Breast epithelium (tissue), 4 donors: ENCODE data around the gene IQGAP3. TPM values are rescaled to one million over a fixed set of nuclear protein-coding genes. Genes with fewer than 3 reads are reported as not detected.

Experiments
- DNase-seq, 2 donors: peaks; one replicate each; pipeline ENCODE4 v3.0.0-alpha.2; 2019; ENCODE audit warnings: low spot score in 2 of 2
- H3K27ac ChIP-seq, 2 donors: fragments of 200-600 bp; sonication (generic) in 1 of 2; one replicate each; pipeline ENCODE4 v1.5.1; 2016 to 2019; ENCODE audit warnings: mild to moderate bottlenecking in 1 of 2
- H3K27me3 ChIP-seq, 2 donors: fragments of 200-600 bp; sonication (generic) in 1 of 2; one replicate each; pipeline versions ENCODE4 v1.5.1 to v1.6.0; 2017 to 2019; ENCODE audit warnings: control low read depth in 1 of 2, mild to moderate bottlenecking in 1 of 2
- H3K36me3 ChIP-seq: fragments of 200-600 bp; one replicate; pipeline ENCODE4 v1.5.1; 2019
- H3K4me1 ChIP-seq, 2 donors: fragments of 200-600 bp; sonication (generic); one replicate each; pipeline ENCODE4 v1.5.1; 2016 to 2019; ENCODE audit warnings: control low read depth in 1 of 2
- H3K4me3 ChIP-seq, 3 donors: fragments of 200-600 bp; sonication (generic); 1 replicate in 2 of 3; 2 replicates in 1 of 3; pipeline ENCODE4 v1.5.1; 2016 to 2019; ENCODE audit warnings: mild to moderate bottlenecking in 3 of 3, moderate library complexity in 2 of 3
- H3K9me3 ChIP-seq, 2 donors: fragments of 200-600 bp; sonication (generic) in 1 of 2; one replicate each; pipeline ENCODE4 v1.5.1; 2016 to 2019; ENCODE audit warnings: control low read depth in 1 of 2
- POLR2A ChIP-seq: fragments of 450-650 bp; IDR thresholded peaks from one replicate; pipeline ENCODE4 v1.6.1; 2016; ENCODE audit warnings: antibody characterized with exemption, mild to moderate bottlenecking, moderate library complexity
- POLR2AphosphoS5 ChIP-seq, 3 donors: sonication (generic); formaldehyde crosslinking; IDR thresholded peaks; one replicate each; pipeline ENCODE4 v1.6.1; 2017; ENCODE audit warnings: antibody characterized with exemption in 3 of 3
- intact Hi-C: fragments of 100-400 bp; cut with DNase I; formaldehyde crosslinking; loops from one replicate; pipeline ENCODE4 v1.15.1; 2023; ENCODE audit warnings: low total_unique reads
- total RNA-seq, 3 donors: library from RNA; depleted of rRNA; stranded (reverse); fragments of >200 nt; gene quantifications; one replicate each; pipeline ENCODE4 v1.1.0, GENCODE V29; 2016
- TF ChIP-seq, protein P1 (sequence below), 3 donors: fragments of 450-650 bp; IDR thresholded peaks; one replicate each; pipeline ENCODE4 v1.5.1; 2016 to 2017; ENCODE audit warnings: antibody characterized with exemption in 3 of 3, mild to moderate bottlenecking in 3 of 3, moderate library complexity in 3 of 3

Gene IQGAP3
- total RNA-seq, 3 donors from 2014 or later = under 0.01 to 1.4 (median 0.15) TPM

DNA sequence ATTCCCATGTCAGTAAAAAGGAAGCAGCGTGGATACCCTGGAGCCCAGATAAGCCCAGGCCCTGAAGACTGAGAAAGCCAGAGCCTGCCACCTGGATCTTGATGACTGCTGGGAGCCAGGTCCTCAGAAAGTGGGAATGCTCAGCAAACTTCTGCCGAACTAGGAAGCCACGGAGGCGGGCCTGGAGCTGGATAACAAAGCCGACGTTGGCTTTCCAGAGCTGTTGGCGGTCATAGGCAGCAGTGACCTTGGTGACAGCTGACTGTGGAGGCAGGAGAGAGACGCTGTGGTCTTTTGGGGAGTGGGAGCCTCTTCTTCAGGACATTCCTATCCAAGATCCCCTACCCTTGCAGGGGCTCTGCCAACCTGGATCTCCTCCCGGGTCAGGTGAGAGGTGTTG is 24.4 kb downstream of the IQGAP3 start:
- DNase-seq = no peak
- Histone ChIP-seq H3K9me3 (no peaks in the 10 kb centered on the region), H3K4me1 (no peaks in the 10 kb centered on the region), H3K4me3 (no peak overlapping the region), H3K36me3 (no peaks in the 10 kb centered on the region), H3K27ac (no peak overlapping the region), H3K27me3 (no peaks in the 10 kb centered on the region)
- intact Hi-C loops = no loop called here
- no peak for TF ChIP-seq POLR2A
- TF ChIP-seq, protein P1, sequence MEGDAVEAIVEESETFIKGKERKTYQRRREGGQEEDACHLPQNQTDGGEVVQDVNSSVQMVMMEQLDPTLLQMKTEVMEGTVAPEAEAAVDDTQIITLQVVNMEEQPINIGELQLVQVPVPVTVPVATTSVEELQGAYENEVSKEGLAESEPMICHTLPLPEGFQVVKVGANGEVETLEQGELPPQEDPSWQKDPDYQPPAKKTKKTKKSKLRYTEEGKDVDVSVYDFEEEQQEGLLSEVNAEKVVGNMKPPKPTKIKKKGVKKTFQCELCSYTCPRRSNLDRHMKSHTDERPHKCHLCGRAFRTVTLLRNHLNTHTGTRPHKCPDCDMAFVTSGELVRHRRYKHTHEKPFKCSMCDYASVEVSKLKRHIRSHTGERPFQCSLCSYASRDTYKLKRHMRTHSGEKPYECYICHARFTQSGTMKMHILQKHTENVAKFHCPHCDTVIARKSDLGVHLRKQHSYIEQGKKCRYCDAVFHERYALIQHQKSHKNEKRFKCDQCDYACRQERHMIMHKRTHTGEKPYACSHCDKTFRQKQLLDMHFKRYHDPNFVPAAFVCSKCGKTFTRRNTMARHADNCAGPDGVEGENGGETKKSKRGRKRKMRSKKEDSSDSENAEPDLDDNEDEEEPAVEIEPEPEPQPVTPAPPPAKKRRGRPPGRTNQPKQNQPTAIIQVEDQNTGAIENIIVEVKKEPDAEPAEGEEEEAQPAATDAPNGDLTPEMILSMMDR (IDR thresholded peaks at IDR 0.05) = no peak
- no peak for TF ChIP-seq POLR2AphosphoS5 (IDR thresholded peaks at IDR 0.05)

DNA sequence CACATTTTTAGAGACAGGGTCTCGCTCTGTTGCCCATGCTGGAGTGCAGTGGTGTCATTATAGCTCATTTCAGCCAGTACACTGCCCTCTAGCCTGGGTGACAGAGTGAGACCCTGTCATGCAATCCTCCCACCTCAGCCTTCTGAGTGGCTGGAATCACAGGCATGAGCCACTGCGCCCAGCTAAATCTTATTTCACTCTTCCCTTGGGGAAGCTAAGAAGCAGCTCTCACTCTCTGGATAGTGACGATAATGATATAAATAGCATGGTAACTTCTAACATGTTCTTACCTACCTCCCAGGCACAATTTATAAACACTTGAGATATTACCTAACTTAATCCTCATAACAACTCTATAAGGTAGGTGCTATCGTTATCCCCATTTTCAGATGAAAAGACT is 24.9 kb downstream of the IQGAP3 start:
- TF ChIP-seq POLR2AphosphoS5 (IDR thresholded peaks at IDR 0.05) (no peak), POLR2A (no peak)
- TF ChIP-seq, protein P1 (IDR thresholded peaks at IDR 0.05) = no peak
- Histone ChIP-seq H3K27ac (no peak overlapping the region), H3K4me1 (no peaks in the 10 kb centered on the region), H3K36me3 (no peaks in the 10 kb centered on the region), H3K4me3 (no peak overlapping the region), H3K9me3 (no peaks in the 10 kb centered on the region), H3K27me3 (no peaks in the 10 kb centered on the region)
- no peak for DNase-seq
- intact Hi-C loops = no loop called here

DNA sequence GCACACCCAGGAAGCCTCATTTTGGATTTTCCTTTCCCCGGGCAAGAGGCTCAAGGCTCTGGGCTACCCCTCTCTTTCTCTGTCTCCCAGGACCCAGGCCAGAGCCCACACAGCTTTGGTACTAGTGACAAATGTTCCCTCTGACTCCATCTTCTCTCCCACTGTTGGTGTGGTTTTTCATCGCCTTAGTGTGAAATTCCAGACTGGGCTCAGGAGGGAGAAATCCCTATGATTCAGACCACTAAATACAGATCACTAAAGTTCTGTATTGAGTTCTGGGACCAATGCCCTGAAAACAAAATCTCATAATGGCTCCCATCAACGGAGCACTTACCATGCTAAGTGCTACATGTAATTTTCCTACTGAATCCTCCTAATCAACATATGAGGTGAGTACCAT is 26.1 kb downstream of the IQGAP3 start:
- no peaks in the 10 kb centered on the region for H3K4me1 ChIP-seq
- H3K27me3 ChIP-seq = no peaks in the 10 kb centered on the region
- intact Hi-C loops = no loop called here
- H3K27ac ChIP-seq = no peak overlapping the region
- no peak for TF ChIP-seq POLR2AphosphoS5 (IDR thresholded peaks at IDR 0.05)
- TF ChIP-seq, protein P1 (IDR thresholded peaks at IDR 0.05) = no peak
- no peak for TF ChIP-seq POLR2A
- no peaks in the 10 kb centered on the region for H3K36me3 ChIP-seq
- no peak overlapping the region for H3K4me3 ChIP-seq
- DNase-seq = no peak
- H3K9me3 ChIP-seq = no peaks in the 10 kb centered on the region

DNA sequence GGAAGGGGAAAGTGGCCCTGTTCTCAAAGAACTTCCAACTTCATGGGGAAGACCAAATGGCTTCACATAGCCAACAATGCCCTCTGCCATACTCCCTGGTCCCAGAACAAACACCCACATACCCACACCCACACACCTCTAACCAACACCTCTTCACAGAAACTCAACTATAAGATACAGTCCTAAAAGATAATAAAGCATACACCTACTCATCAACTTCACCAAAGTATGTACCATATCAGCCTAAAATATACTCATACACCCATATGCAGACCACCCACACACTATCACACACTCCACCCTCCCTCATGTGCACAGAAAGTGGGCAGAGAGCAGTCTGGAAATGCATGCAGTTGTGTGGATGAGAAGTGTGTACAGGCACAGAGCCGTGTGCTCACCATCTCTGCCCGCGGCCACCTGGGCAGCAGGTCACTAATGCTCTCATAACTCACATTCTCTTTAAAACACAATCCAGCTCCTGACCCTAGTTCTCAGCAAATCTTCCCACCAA is 27.7 kb downstream of the IQGAP3 start:
- intact Hi-C loops = no loop called here
- Histone ChIP-seq H3K27me3 (no peaks in the 10 kb centered on the region), H3K36me3 (no peaks in the 10 kb centered on the region), H3K27ac (no peak overlapping the region), H3K4me1 (no peaks in the 10 kb centered on the region), H3K9me3 (no peaks in the 10 kb centered on the region), H3K4me3 (no peak overlapping the region)
- TF ChIP-seq POLR2AphosphoS5 (IDR thresholded peaks at IDR 0.05) = no peak
- TF ChIP-seq, protein P1 (IDR thresholded peaks at IDR 0.05) = no peak
- DNase-seq = no peak

DNA sequence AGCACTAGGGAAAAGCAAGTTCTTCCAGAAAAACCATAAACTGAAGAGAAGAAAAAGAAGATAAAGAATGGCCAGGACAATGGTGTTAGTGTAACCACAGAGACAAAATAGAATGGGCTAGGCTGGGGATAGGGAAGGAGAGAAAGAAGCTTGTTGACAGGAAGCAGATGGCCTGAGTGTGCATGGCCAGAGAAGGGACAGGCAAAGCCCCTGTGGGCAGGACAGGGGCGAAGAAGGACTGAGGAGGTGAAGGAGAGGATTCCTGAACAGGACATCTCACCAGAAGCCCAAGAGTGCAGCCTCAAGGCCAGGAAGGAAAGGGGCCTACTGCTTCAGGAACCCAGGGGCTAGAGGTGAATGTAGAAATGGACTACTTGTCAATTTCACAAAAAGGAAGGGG is 29.3 kb downstream of the IQGAP3 start:
- intact Hi-C loops = no loop called here
- H3K4me1 ChIP-seq = no peaks in the 10 kb centered on the region
- no peak for TF ChIP-seq POLR2AphosphoS5 (IDR thresholded peaks at IDR 0.05)
- TF ChIP-seq POLR2A = no peak
- TF ChIP-seq, protein P1 (IDR thresholded peaks at IDR 0.05) = no peak
- H3K27ac ChIP-seq = no peak overlapping the region
- H3K4me3 ChIP-seq = no peak overlapping the region
- H3K9me3 ChIP-seq = no peaks in the 10 kb centered on the region
- no peaks in the 10 kb centered on the region for H3K36me3 ChIP-seq
- no peak for DNase-seq
- no peaks in the 10 kb centered on the region for H3K27me3 ChIP-seq
